Neutrophil (primary cell): ENCODE results near the gene PRIMA1.

Experiments used
- H3K27ac ChIP-seq: fragments of 200-600 bp; sonication (generic); 2 replicates; pipeline ENCODE4 v1.5.1; 2016; ENCODE audit warnings: mild to moderate bottlenecking, moderate library complexity
- H3K27me3 ChIP-seq: fragments of 200-600 bp; sonication (generic); 2 replicates; pipeline ENCODE4 v1.6.0; 2016; ENCODE audit warnings: mild to moderate bottlenecking
- H3K36me3 ChIP-seq: fragments of 200-600 bp; sonication (generic); 2 replicates; pipeline ENCODE4 v1.5.1; 2017
- H3K4me1 ChIP-seq, 2 experiments: fragments of 200-600 bp in 1 of 2; sonication (generic) in 1 of 2; 1 replicate in 1 of 2; 2 replicates in 1 of 2; pipeline versions ENCODE4 v1.5.1 to v1.6.1; 2013 to 2016; ENCODE audit warnings: low read depth in 1 of 2, low read length in 1 of 2, mild to moderate bottlenecking in 1 of 2, moderate library complexity in 1 of 2; ENCODE audit not compliant: control insufficient read depth in 1 of 2, insufficient read depth in 1 of 2
- H3K4me3 ChIP-seq, 2 experiments: fragments of 200-600 bp in 1 of 2; sonication (generic) in 1 of 2; 1 replicate in 1 of 2; 2 replicates in 1 of 2; pipeline ENCODE4 v1.5.1; 2013 to 2016; ENCODE audit warnings: low read depth in 1 of 2, low read length in 1 of 2, mild to moderate bottlenecking in 1 of 2, moderate library complexity in 1 of 2
- H3K9me3 ChIP-seq: fragments of 200-600 bp; sonication (generic); 2 replicates; pipeline ENCODE4 v1.5.1; 2016
- CTCF ChIP-seq: fragments of 200-600 bp; sonication (generic); IDR thresholded peaks from 2 replicates; pipeline ENCODE4 v1.5.1; 2016; ENCODE audit warnings: antibody characterized with exemption

PRIMA1 gene

GRCh38 chr14:93788293-93788542 is at the start of gene PRIMA1:
Gene PRIMA1, minus strand, starts transcription at chr14:93788485. Its CDS starts 767 bp downstream, at chr14:93787718.
- H3K27me3 ChIP-seq, result peaks cover 87% of the 10 kb centered on the region
- H3K9me3 ChIP-seq, result no peaks in the 10 kb centered on the region
- H3K4me1 ChIP-seq, result no peaks in the 10 kb centered on the region
- H3K27ac ChIP-seq, result no peak within 1 kb of the TSS
- no peak within 1 kb of the TSS for H3K4me3 ChIP-seq
- H3K36me3 ChIP-seq, result no peaks in the 10 kb centered on the region
- no peak for TF ChIP-seq CTCF

- Histone ChIP-seq H3K27ac (no peak overlapping the region), H3K36me3 (no peaks in the 10 kb centered on the region), H3K4me1 (no peaks in the 10 kb centered on the region), H3K9me3 (no peaks in the 10 kb centered on the region), H3K4me3 (no peak overlapping the region), H3K27me3 (peaks cover 4% of the 10 kb centered on the region)
- no peak for TF ChIP-seq CTCF
Observed at GRCh38 chr14:93834699-93835371, 46.5 kb upstream of the PRIMA1 start.

- Histone ChIP-seq H3K4me3 (no peak overlapping the region), H3K4me1 (no peaks in the 10 kb centered on the region), H3K27me3 (peaks cover 4% of the 10 kb centered on the region), H3K27ac (no peak overlapping the region), H3K36me3 (no peaks in the 10 kb centered on the region), H3K9me3 (no peaks in the 10 kb centered on the region)
- no peak for TF ChIP-seq CTCF
Observed at GRCh38 chr14:93832665-93833064, 44.4 kb upstream of the PRIMA1 start.

- no peak for TF ChIP-seq CTCF
- H3K4me3 ChIP-seq, result no peak overlapping the region
- H3K9me3 ChIP-seq, result no peaks in the 10 kb centered on the region
- H3K4me1 ChIP-seq, result no peaks in the 10 kb centered on the region
- H3K27ac ChIP-seq, result no peak overlapping the region
- H3K27me3 ChIP-seq, result peaks cover 4% of the 10 kb centered on the region
- H3K36me3 ChIP-seq, result no peaks in the 10 kb centered on the region
Observed at GRCh38 chr14:93832081-93832480, 43.8 kb upstream of the PRIMA1 start.

- Histone ChIP-seq H3K36me3 (no peaks in the 10 kb centered on the region), H3K9me3 (no peaks in the 10 kb centered on the region), H3K27ac (no peak overlapping the region), H3K4me1 (no peaks in the 10 kb centered on the region), H3K4me3 (no peak overlapping the region), H3K27me3 (peaks cover 4% of the 10 kb centered on the region)
- no peak for TF ChIP-seq CTCF
Observed at GRCh38 chr14:93830753-93831461, 42.6 kb upstream of the PRIMA1 start.
